IMR-90 (cell line): Measurements from ENCODE around the gene ADGRV1.
A peak's percentile ranks its signal among the peaks of the same experiment; 100 is the strongest.

ENCODE experiments used
- BHLHE40 ChIP-seq: fragments of 150-350 bp; IDR thresholded peaks from 2 replicates; pipeline ENCODE4 v1.6.1; 2016; ENCODE audit warnings: mild to moderate bottlenecking, low read depth, low read length
- CEBPB ChIP-seq: IDR thresholded peaks from 2 replicates; pipeline ENCODE4 v1.6.1; 2012; ENCODE audit warnings: low read depth, low read length, improper control_type of control experiment
- FOS ChIP-seq: fragments of 150-350 bp; IDR thresholded peaks from 2 replicates; pipeline ENCODE4 v1.6.1; 2016; ENCODE audit warnings: low read depth, low read length
- MAFK ChIP-seq: IDR thresholded peaks from 2 replicates; pipeline ENCODE4 v1.6.1; 2012; ENCODE audit warnings: low read depth, low read length, improper control_type of control experiment
- MAZ ChIP-seq: IDR thresholded peaks from 2 replicates; pipeline ENCODE4 v1.6.1; 2012; ENCODE audit warnings: low read depth, mild to moderate bottlenecking, low read length, improper control_type of control experiment, moderate library complexity, borderline replicate concordance
- POLR2A ChIP-seq: IDR thresholded peaks from 2 replicates; pipeline ENCODE4 v1.6.1; 2012; ENCODE audit warnings: mild to moderate bottlenecking, low read depth, low read length
- RAD21 ChIP-seq: IDR thresholded peaks from 2 replicates; pipeline ENCODE4 v1.6.1; 2012; ENCODE audit warnings: low read length, improper control_type of control experiment
- RCOR1 ChIP-seq: IDR thresholded peaks from 2 replicates; pipeline ENCODE4 v1.6.1; 2012; ENCODE audit warnings: mild to moderate bottlenecking, low read length, improper control_type of control experiment; ENCODE audit not compliant: insufficient replicate concordance
- RFX5 ChIP-seq: IDR thresholded peaks from 2 replicates; pipeline ENCODE4 v1.8.0; 2012; ENCODE audit warnings: low read depth, mild to moderate bottlenecking, low read length, moderate library complexity
- SMC3 ChIP-seq: fragments of 150-350 bp; IDR thresholded peaks from 2 replicates; pipeline ENCODE4 v1.6.1; 2016; ENCODE audit warnings: low read depth, mild to moderate bottlenecking, antibody characterized with exemption, low read length, moderate library complexity
- TF ChIP-seq, protein P1 (sequence below): conservative IDR thresholded peaks from 2 replicates; pipeline ENCODE4 v1.5.1; 2012; ENCODE audit warnings: mild to moderate bottlenecking, low read depth, low read length, improper control_type of control experiment
- TF ChIP-seq, protein P2 (sequence below): fragments of 150-350 bp; IDR thresholded peaks from 2 replicates; pipeline ENCODE4 v1.6.1; 2017; ENCODE audit warnings: mild to moderate bottlenecking, antibody characterized with exemption, low read length, low read depth

DNA sequence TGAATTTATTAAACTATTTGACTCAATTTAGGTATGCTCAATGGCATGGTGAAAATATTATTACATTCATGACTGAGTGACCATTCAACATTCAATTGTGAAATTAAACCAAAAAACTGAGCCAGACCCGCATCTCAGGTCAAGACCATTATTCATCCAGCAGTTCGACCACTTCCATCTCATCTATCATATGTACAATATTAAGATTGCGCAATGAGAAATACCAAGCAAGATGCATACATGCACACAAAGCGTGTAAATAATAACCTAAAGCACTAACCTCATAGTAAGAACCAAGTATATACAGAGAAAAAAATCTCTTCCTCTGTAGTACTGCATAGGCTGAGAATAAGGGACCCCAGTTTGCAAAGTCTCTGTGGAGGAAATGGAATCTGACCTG is 310.2 kb downstream of the ADGRV1 start:
- TF ChIP-seq RAD21, result no peak
- TF ChIP-seq POLR2A, result no peak
- TF ChIP-seq, protein P1, sequence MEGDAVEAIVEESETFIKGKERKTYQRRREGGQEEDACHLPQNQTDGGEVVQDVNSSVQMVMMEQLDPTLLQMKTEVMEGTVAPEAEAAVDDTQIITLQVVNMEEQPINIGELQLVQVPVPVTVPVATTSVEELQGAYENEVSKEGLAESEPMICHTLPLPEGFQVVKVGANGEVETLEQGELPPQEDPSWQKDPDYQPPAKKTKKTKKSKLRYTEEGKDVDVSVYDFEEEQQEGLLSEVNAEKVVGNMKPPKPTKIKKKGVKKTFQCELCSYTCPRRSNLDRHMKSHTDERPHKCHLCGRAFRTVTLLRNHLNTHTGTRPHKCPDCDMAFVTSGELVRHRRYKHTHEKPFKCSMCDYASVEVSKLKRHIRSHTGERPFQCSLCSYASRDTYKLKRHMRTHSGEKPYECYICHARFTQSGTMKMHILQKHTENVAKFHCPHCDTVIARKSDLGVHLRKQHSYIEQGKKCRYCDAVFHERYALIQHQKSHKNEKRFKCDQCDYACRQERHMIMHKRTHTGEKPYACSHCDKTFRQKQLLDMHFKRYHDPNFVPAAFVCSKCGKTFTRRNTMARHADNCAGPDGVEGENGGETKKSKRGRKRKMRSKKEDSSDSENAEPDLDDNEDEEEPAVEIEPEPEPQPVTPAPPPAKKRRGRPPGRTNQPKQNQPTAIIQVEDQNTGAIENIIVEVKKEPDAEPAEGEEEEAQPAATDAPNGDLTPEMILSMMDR, result no peak
- TF ChIP-seq RCOR1, result no peak
- TF ChIP-seq BHLHE40, result no peak
- no peak for TF ChIP-seq RFX5
- TF ChIP-seq FOS, result no peak
- peak; percentile 95 for TF ChIP-seq CEBPB
- no peak for TF ChIP-seq SMC3
- TF ChIP-seq MAFK, result no peak
- TF ChIP-seq, protein P2, sequence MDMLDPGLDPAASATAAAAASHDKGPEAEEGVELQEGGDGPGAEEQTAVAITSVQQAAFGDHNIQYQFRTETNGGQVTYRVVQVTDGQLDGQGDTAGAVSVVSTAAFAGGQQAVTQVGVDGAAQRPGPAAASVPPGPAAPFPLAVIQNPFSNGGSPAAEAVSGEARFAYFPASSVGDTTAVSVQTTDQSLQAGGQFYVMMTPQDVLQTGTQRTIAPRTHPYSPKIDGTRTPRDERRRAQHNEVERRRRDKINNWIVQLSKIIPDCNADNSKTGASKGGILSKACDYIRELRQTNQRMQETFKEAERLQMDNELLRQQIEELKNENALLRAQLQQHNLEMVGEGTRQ, result no peak
- TF ChIP-seq MAZ, result no peak
